ENCODE results near the gene CRYZ. TPM values are rescaled to one million over a fixed set of nuclear protein-coding genes. Genes with fewer than 3 reads are reported as not detected.

Gene CRYZ
- total and polyA plus RNA-seq, 2 donors (not counting 3 experiments of a cell fraction or from before 2014, with no cell fraction given) = 24.5 to 32.7 TPM

DNA sequence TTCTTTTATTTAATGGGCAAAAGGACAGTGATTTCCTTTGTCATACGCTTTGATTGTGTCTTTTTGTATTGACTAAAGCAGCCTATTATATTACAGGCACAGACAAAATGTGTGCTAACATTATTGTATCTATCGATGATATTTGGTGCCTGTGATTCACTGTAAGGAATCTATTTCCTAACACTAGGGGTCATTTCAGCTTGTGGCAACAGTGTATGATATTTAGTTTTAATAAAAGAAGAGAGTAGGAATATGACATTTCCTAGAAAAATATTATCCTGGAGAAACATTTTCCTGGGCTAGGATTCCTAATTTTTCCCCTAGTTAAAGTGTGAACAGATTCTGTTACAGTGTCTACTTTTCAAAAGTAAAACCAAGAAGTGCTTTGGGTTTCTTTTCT lies 42.9 kb upstream of the CRYZ start:
- no peak overlapping the region for H2AFZ ChIP-seq (ENCODE audit: low read depth, low read length)
- H3K36me3 ChIP-seq (ENCODE audit: control insufficient read depth in 2 of 2, extremely low read depth in 1 of 2, insufficient read depth in 2 of 2, low read length in 2 of 2) = no peaks in the 10 kb centered on the region
- H3K9me3 ChIP-seq (replicated peaks; ENCODE audit: control insufficient read depth, insufficient read depth, low read length) = no peaks in the 10 kb centered on the region
- no peaks in the 10 kb centered on the region for H3K4me1 ChIP-seq (ENCODE audit: control insufficient read depth, extremely low read depth, insufficient read depth, low read length)
- DNase-seq (ENCODE audit: low read depth, low spot score) = no peak
- CTCF ChIA-PET = interaction anchor here (1.0 to 7.1 kb wide), 7 partner anchors 10 to 457 kb away, joined by 3 to 279 read pairs (median 6); no protein-coding TSS in a partner anchor
- no peaks in the 10 kb centered on the region for H3K79me2 ChIP-seq (ENCODE audit: control insufficient read depth, insufficient read depth, low read length)
- H3K27ac ChIP-seq (ENCODE audit: insufficient read depth, low read depth, low read length) = no peak overlapping the region
- H3K4me3 ChIP-seq (replicated peaks in 1 of 3; ENCODE audit: insufficient read depth in 1 of 3, low read depth in 1 of 3, low read length in 3 of 3) = no peak overlapping the region
- no peaks in the 10 kb centered on the region for H3K9me1 ChIP-seq (replicated peaks; ENCODE audit: control insufficient read depth, extremely low read depth, insufficient read depth, low read length)
- POLR2A ChIA-PET = no interaction called here
- intact Hi-C loops (cut with micrococcal nuclease) = no loop called here
- no peak overlapping the region for H3K9ac ChIP-seq (replicated peaks; ENCODE audit: extremely low read depth, insufficient read depth, low read length)
- H4K20me1 ChIP-seq (replicated peaks; ENCODE audit: control insufficient read depth, extremely low read depth, insufficient read depth, low read length) = no peaks in the 10 kb centered on the region
- no peak for TF ChIP-seq MYC (IDR thresholded peaks at IDR 0.05; ENCODE audit: low read depth, low read length)
- no peak for TF ChIP-seq JUN (IDR thresholded peaks at IDR 0.05; ENCODE audit: borderline replicate concordance, insufficient read depth, insufficient read length, low read depth)
- no peak for TF ChIP-seq GATA2 (IDR thresholded peaks at IDR 0.05; ENCODE audit: insufficient read depth, insufficient read length, low read depth, low read length)
- TF ChIP-seq EZH2 (IDR thresholded peaks at IDR 0.05; ENCODE audit: borderline replicate concordance, low read depth, low read length, severe bottlenecking) = no peak
- TF ChIP-seq POLR2A (IDR thresholded peaks at IDR 0.05; ENCODE audit: low read depth, low read length) = no peak
- TF ChIP-seq FOS (IDR thresholded peaks at IDR 0.05; ENCODE audit: borderline replicate concordance, insufficient read depth, low read length) = no peak
- TF ChIP-seq CTCF (IDR thresholded peaks at IDR 0.05; ENCODE audit: extremely low read depth in 1 of 2, insufficient read depth in 1 of 2, low read depth in 1 of 2, low read length in 2 of 2) = no peak
- no peak for TF ChIP-seq POLR2AphosphoS5 (IDR thresholded peaks at IDR 0.05; ENCODE audit: insufficient read depth, low read depth, low read length)
- TF ChIP-seq MAX (IDR thresholded peaks at IDR 0.05; ENCODE audit: insufficient read depth, insufficient read length) = no peak
- peaks cover 8 to 48% of the 10 kb centered on the region in 2 experiments for H3K27me3 ChIP-seq (ENCODE audit: control insufficient read depth in 2 of 2, insufficient read depth in 2 of 2, low read length in 2 of 2)
- dilution Hi-C loops (cut with MboI; ENCODE audit: extremely low pct_ligation_motif_present, low sequenced_read_pairs) = loop anchor here (25.0 kb wide), 1 partner anchor 412 kb away; no protein-coding TSS in a partner anchor
- BruUV-seq (replicated peaks) = no TSS peak
- no peak overlapping the region for H3K4me2 ChIP-seq (ENCODE audit: insufficient read depth, low read length)
- no peak for FAIRE-seq

Data from endothelial cell of umbilical vein (primary cell).